Common myeloid progenitor, CD34-positive (primary cell): ENCODE data around the gene PTCD3.
A peak's percentile ranks its signal among the peaks of the same experiment; 100 is the strongest.

Source experiments
- CTCF ChIA-PET: fragments of 350-600 bp; sonication (Branson Sonifier 250); formaldehyde crosslinking; loops from one replicate; lab custom pipeline; 2021; ENCODE audit warnings: antibody characterized with exemption; lab: Charles Lee
- POLR2A ChIA-PET: fragments of 350-600 bp; sonication (Branson Sonifier 250); formaldehyde crosslinking; loops from one replicate; lab custom pipeline; 2021; ENCODE audit warnings: antibody characterized with exemption; lab: Charles Lee
- DNase-seq, 3 donors: peaks; one replicate each; pipeline versions ENCODE4 v3.0.0 to v3.0.0-alpha.2; 2013
- H3K27ac ChIP-seq, 2 experiments: 1 replicate in 1 of 2; 2 replicates in 1 of 2; pipeline ENCODE4 v1.7.0; 2013; ENCODE audit warnings: inconsistent platforms in 2 of 2, low read length in 2 of 2, mild to moderate bottlenecking in 2 of 2, low read depth in 1 of 2, moderate library complexity in 1 of 2; ENCODE audit not compliant: severe bottlenecking in 2 of 2, insufficient read depth in 1 of 2, poor library complexity in 1 of 2
- H3K27me3 ChIP-seq, 5 experiments: replicated peaks in 2 of 5; 1 replicate in 3 of 5; 2 replicates in 2 of 5; pipeline versions ENCODE4 v1.6.1 to v1.7.0; 2013; ENCODE audit warnings: low read length in 4 of 5, mild to moderate bottlenecking in 2 of 5, moderate library complexity in 2 of 5, inconsistent platforms in 1 of 5; ENCODE audit not compliant: insufficient read depth in 5 of 5, control insufficient read depth in 4 of 5
- H3K36me3 ChIP-seq, 4 experiments: 1 replicate in 2 of 4; 2 replicates in 2 of 4; pipeline versions ENCODE4 v1.6.1 to v1.7.0; 2013; ENCODE audit warnings: low read length in 3 of 4, control low read depth in 1 of 4, mild to moderate bottlenecking in 1 of 4; ENCODE audit not compliant: control insufficient read depth in 4 of 4, insufficient read depth in 4 of 4
- H3K4me1 ChIP-seq, 4 experiments: 1 replicate in 3 of 4; 2 replicates in 1 of 4; pipeline versions ENCODE4 v1.6.1 to v1.7.1; 2013; ENCODE audit warnings: low read length in 3 of 4, mild to moderate bottlenecking in 3 of 4, control low read depth in 1 of 4, inconsistent platforms in 1 of 4, moderate library complexity in 1 of 4; ENCODE audit not compliant: control insufficient read depth in 4 of 4, insufficient read depth in 4 of 4; ENCODE audit errors: control extremely low read depth in 1 of 4
- H3K4me3 ChIP-seq, 7 experiments: 1 replicate in 4 of 7; 2 replicates in 3 of 7; pipeline versions ENCODE4 v1.5.1 to v1.7.0; 2013; ENCODE audit warnings: mild to moderate bottlenecking in 7 of 7, low read length in 6 of 7, moderate library complexity in 6 of 7, inconsistent platforms in 2 of 7, low read depth in 2 of 7, control low read depth in 1 of 7; ENCODE audit not compliant: insufficient read depth in 4 of 7, control insufficient read depth in 1 of 7; ENCODE audit errors: extremely low read depth in 1 of 7
- H3K9me3 ChIP-seq, 5 experiments: 1 replicate in 4 of 5; 2 replicates in 1 of 5; pipeline versions ENCODE4 v1.6.1 to v1.7.1; 2013; ENCODE audit warnings: low read length in 4 of 5, mild to moderate bottlenecking in 2 of 5, inconsistent platforms in 1 of 5, low read depth in 1 of 5, moderate library complexity in 1 of 5; ENCODE audit not compliant: control insufficient read depth in 4 of 5, insufficient read depth in 2 of 5; ENCODE audit errors: control extremely low read depth in 1 of 5
- WGBS: methylation state at CpG from one replicate; pipeline ENCODE4 v1.1.5; 2013; ENCODE audit not compliant: insufficient coverage; 5-methylcytosine and 5-hydroxymethylcytosine counted together

PTCD3 gene

GRCh38 chr2:86072271-86072858 is 33.7 kb upstream of the PTCD3 start:
- WGBS = 43% methylated on average over 7 of the region's 9 CpGs
- CTCF ChIA-PET = interaction anchor here (1.1 to 1.6 kb wide), 3 partner anchors 35 to 249 kb away, joined by 3 read pairs; no protein-coding TSS in a partner anchor
- H3K4me3 ChIP-seq = no peak overlapping the region
- H3K4me1 ChIP-seq = peaks cover 0 to 20% (median 16%) of the 10 kb centered on the region in 4 experiments
- no peaks in the 10 kb centered on the region for H3K9me3 ChIP-seq
- peak in 2 of 3 donors; percentile 28 to 36 for DNase-seq
- H3K27me3 ChIP-seq = no peaks in the 10 kb centered on the region
- peaks cover 11 to 82% (median 59%) of the 10 kb centered on the region in 4 experiments for H3K36me3 ChIP-seq
- peak overlapping the region in 1 of 2 experiments; percentile 52 for H3K27ac ChIP-seq
- POLR2A ChIA-PET = no interaction called here

- no peak overlapping the region for H3K27ac ChIP-seq
- no peaks in the 10 kb centered on the region for H3K9me3 ChIP-seq
- DNase-seq = no peak
- no peaks in the 10 kb centered on the region for H3K27me3 ChIP-seq
- 94% methylated on average over 1 of the region's 1 CpG for WGBS
- ChIA-PET POLR2A (no interaction called here), CTCF (interaction anchor here (1.0 to 1.6 kb wide), 3 partner anchors 18 to 249 kb away, joined by 3 read pairs; no protein-coding TSS in a partner anchor)
- H3K36me3 ChIP-seq = peaks cover 12 to 90% (median 67%) of the 10 kb centered on the region in 4 experiments
- peaks cover 0 to 20% (median 13%) of the 10 kb centered on the region in 4 experiments for H3K4me1 ChIP-seq
- H3K4me3 ChIP-seq = no peak overlapping the region
These were observed 32.8 kb upstream of the PTCD3 start for GRCh38 chr2:86073225-86073624.

- WGBS = 83% methylated on average over 3 of the region's 3 CpGs
- H3K27me3 ChIP-seq = no peaks in the 10 kb centered on the region
- H3K4me3 ChIP-seq = no peak overlapping the region
- no peak overlapping the region for H3K27ac ChIP-seq
- no peaks in the 10 kb centered on the region for H3K9me3 ChIP-seq
- peaks cover 0 to 11% (median 9%) of the 10 kb centered on the region in 4 experiments for H3K4me1 ChIP-seq
- peaks cover 13 to 89% (median 64%) of the 10 kb centered on the region in 4 experiments for H3K36me3 ChIP-seq
- CTCF ChIA-PET = interaction anchor here (0.6 to 0.8 kb wide), 2 partner anchors 247 to 819 kb away, joined by 3 to 4 read pairs; no protein-coding TSS in a partner anchor
- no peak for DNase-seq
- POLR2A ChIA-PET = no interaction called here
These were observed 31.8 kb upstream of the PTCD3 start for GRCh38 chr2:86074256-86074655.

- ChIA-PET POLR2A (no interaction called here), CTCF (interaction anchor here (0.8 kb wide), 1 partner anchor 248 kb away, joined by 4 read pairs; no protein-coding TSS in a partner anchor)
- H3K4me3 ChIP-seq = no peak overlapping the region
- DNase-seq = no peak
- H3K36me3 ChIP-seq = peaks cover 14 to 89% (median 59%) of the 10 kb centered on the region in 4 experiments
- H3K9me3 ChIP-seq = no peaks in the 10 kb centered on the region
- H3K27me3 ChIP-seq = no peaks in the 10 kb centered on the region
- H3K4me1 ChIP-seq = peaks cover 0 to 17% (median 13%) of the 10 kb centered on the region in 4 experiments
- 99% methylated on average over 14 of the region's 15 CpGs for WGBS
- no peak overlapping the region for H3K27ac ChIP-seq
These were observed 31.2 kb upstream of the PTCD3 start for GRCh38 chr2:86074811-86075210.

GRCh38 chr2:86075886-86076285 is 30.1 kb upstream of the PTCD3 start:
- Histone ChIP-seq H3K4me3 (no peak overlapping the region), H3K36me3 (peaks cover 14 to 90% (median 58%) of the 10 kb centered on the region in 4 experiments), H3K27ac (no peak overlapping the region), H3K4me1 (peaks cover 0 to 25% (median 15%) of the 10 kb centered on the region in 4 experiments), H3K27me3 (no peaks in the 10 kb centered on the region), H3K9me3 (no peaks in the 10 kb centered on the region)
- 96% methylated on average over 5 of the region's 5 CpGs for WGBS
- ChIA-PET CTCF (interaction anchor here (0.7 to 10.8 kb wide), 4 partner anchors 41 to 250 kb away, joined by 3 to 265 read pairs (median 36); partner anchors contain the start of gene ST3GAL5), POLR2A (no interaction called here)
- no peak for DNase-seq

- WGBS = 68% methylated on average over 6 of the region's 7 CpGs
- Histone ChIP-seq H3K4me3 (no peak overlapping the region), H3K27ac (no peak overlapping the region), H3K4me1 (peaks cover 0 to 14% (median 6%) of the 10 kb centered on the region in 4 experiments), H3K36me3 (peaks cover 15 to 76% (median 57%) of the 10 kb centered on the region in 4 experiments), H3K9me3 (no peaks in the 10 kb centered on the region), H3K27me3 (no peaks in the 10 kb centered on the region)
- peak; percentile 54 to 69 (median 68) for DNase-seq
- ChIA-PET CTCF (interaction anchor here (0.6 to 10.8 kb wide), 20 partner anchors 9 to 445 kb away, joined by 3 to 265 read pairs (median 6); partner anchors contain the start of gene ST3GAL5), POLR2A (no interaction called here)
These were observed 27.1 kb upstream of the PTCD3 start for GRCh38 chr2:86078774-86079545.
